D721Med (cell line): ENCODE data around the gene KRT86.
"Not testable (repeated sequence)": the region's sequence is repeated elsewhere in the genome, so short reads cannot be mapped to it uniquely, and the experiment has no call there.

Experiments used
- DNase-seq: peaks from one replicate; pipeline ENCODE4 v3.0.0; 2011; ENCODE audit warnings: low spot score; ENCODE audit not compliant: insufficient read length
- FAIRE-seq: peaks from 2 replicates; lab custom pipeline; 2011; peaks lifted over from hg19 to GRCh38; lab: Jason Lieb, UNC
- CTCF ChIP-seq: IDR thresholded peaks from 2 replicates; pipeline ENCODE4 v1.5.1; 2012; ENCODE audit warnings: mild to moderate bottlenecking, control low read depth; ENCODE audit not compliant: insufficient read depth; ENCODE audit errors: missing control alignments

Gene KRT86

DNA sequence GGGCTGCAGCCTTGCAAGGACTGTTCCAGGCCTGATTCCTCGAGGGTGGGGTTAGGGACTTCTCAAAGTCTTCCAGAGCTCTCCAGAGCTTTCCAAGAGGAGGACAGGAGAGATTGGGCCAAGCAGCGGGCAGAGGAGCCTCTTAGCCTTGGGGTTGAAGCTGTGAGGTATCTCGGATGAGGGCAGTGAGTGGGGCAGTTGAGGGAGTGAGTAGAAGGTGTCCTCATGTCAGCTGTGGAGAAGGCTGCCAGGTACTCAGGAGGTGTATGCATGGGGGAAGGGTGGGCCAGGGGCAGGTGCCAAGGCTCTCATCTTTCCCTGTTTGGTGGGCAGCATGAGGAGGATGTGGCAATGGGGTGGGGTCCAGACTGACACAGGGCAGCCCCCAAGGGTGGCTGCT is 39.0 kb downstream of the KRT86 start:
- FAIRE-seq, result no peak
- no peak for DNase-seq
- no peak for TF ChIP-seq CTCF

- no peak for TF ChIP-seq CTCF
- DNase-seq, result no peak
- no peak for FAIRE-seq
Measured at GRCh38 chr12:52313926-52314325, 39.5 kb downstream of the KRT86 start.

- no peak for FAIRE-seq
- no peak for DNase-seq
- TF ChIP-seq CTCF, result no peak
Measured at GRCh38 chr12:52314511-52314910, 40.1 kb downstream of the KRT86 start.

DNA sequence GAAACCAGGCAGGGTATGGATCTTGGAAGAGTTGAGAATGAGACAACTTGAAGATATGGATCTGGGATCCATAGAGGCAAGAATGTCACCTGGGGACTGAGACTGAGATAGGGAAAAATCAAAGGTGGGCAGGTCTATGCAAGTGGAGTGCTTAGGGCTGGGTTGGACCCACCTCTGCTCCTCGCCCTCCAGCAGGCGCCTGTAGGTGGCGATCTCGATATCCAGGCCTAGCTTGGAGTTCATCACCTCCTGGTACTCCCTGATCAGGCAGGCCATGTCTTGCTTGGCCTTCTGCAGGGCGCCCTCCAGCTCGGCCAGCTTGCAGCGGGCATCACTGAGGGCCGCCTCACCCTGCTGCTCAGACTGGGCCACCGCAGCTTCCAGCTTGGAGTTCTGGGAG is 41.3 kb downstream of the KRT86 start:
- DNase-seq, FAIRE-seq: not testable (repeated sequence)

DNA sequence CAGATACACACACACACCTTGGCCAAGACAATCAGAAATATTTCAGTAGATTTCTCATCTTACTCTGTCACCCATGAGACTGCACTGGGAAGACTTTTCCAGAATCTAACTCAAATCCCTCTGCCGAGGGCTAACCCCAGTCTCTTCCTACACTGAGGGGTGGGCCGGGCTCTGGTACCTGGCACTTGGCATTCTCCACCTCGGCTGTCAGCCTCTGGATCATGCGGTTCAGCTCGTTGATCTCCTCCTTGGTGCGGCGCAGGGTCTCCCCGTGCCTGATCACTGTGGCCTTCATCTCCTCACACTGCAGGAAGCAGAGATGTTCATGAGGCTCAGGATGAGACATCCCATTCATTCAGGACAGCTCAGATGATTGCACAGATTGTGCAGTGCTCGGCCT is 41.8 kb downstream of the KRT86 start:
- DNase-seq, result no peak
- no peak for FAIRE-seq
- TF ChIP-seq CTCF, result no peak

More for the DNA sequence above, 41.3 kb downstream of the KRT86 start:
- TF ChIP-seq CTCF, result peak; percentile 35

GRCh38 chr12:52316701-52317100 is 42.3 kb downstream of the KRT86 start:
- DNase-seq (no peak), FAIRE-seq (no peak)
- no peak for TF ChIP-seq CTCF

- no peak for TF ChIP-seq CTCF
- FAIRE-seq (no peak), DNase-seq (no peak)
Measured at GRCh38 chr12:52317468-52318052, 43.1 kb downstream of the KRT86 start.
